GM19452 (cell line): ENCODE results near the gene KBTBD2.
"Not testable (repeated sequence)": the region's sequence is repeated elsewhere in the genome, so short reads cannot be mapped to it uniquely, and the experiment has no call there.

Source experiments
- ATAC-seq: cut with Tn5 transposase; IDR thresholded peaks from one replicate; pipeline ENCODE4 v1.9.1; 2021; ENCODE audit not compliant: unreplicated experiment

The KBTBD2 gene

DNA sequence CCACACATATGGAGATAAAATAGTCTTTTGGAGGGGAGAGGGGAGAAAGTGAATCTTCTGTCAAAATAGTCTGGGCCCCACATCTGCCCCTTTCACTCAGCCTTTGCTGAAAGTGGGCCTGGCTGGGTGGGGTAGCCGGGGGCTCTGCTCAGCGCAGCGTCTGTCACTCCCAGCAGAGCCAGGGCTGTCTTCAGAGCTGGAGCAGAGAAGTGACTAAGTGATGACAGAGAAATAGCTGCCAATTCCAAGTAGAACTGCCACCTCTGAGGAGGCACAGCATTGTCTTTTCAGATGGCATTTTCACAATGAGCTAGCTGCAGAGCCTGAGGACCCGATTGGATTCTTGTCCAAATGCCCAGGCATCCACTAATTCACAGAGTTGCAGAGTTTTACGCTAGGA is 34.5 kb downstream of the KBTBD2 start:
- ATAC-seq, result not testable (repeated sequence)

GRCh38 chr7:32855837-32856775 is 35.5 kb downstream of the KBTBD2 start:
- ATAC-seq, result not testable (repeated sequence)

DNA sequence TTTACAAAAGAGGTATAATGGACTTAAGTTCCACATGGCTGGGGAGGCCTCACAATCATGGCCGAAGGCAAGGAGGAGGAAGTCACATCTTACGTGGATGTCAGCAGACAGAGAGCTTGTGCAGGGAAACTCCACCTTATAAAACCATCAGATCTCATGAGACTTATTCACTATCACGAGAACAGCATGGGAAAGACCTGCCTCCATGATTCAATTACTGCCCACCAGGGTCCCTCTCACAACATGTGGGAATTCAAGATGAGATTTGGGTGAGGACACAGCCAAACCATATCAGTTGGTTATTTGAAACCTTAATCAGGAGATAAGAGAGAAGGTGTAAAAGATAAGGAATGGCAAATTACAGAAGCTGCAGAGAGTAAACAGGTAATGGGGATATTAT is 40.9 kb downstream of the KBTBD2 start:
- ATAC-seq, result not testable (repeated sequence)

DNA sequence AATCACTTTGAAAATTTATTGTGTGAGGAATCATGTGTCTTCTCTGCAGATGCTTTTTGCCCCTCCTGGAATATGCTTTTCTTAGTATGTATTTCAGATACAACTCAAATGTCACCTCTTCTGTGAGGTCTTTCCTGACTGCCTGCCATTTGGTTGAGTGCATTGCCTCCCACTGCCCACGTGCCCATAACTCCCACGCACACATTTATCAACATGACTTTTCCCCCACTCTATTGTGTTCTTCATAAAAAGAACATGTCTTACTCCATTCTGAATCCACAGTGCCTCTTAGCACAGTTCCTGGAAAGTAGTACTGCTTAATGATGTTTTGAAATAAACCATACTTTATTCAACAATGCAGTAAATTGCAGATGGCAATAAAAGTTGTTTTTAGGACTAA is 42.9 kb downstream of the KBTBD2 start:
- ATAC-seq, result not testable (repeated sequence)

- ATAC-seq, result peak; percentile 100
Measured at GRCh38 chr7:32846630-32847225, 44.8 kb downstream of the KBTBD2 start.

DNA sequence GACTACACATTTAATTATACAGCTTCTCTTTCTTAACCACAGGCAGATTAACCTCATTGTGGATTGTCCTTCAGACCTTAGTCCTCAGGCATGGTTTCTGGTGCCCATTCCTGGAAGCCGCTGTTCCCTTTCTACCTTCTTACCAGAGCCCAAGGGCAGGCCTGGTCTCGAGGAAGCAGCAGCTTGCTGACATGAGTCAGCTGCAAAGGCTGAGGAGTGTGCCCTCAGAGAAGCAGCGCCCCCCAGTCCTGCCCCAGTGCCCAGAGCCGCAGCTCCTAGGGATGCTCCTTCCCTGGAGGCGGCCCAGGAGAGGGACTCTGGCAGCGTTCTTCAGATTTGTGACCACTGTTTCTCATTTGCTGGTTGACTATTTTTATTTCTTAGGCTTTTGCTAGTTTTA is 46.8 kb downstream of the KBTBD2 start:
- not testable (repeated sequence) for ATAC-seq

GRCh38 chr7:32843763-32844162 is 47.8 kb downstream of the KBTBD2 start:
- not testable (repeated sequence) for ATAC-seq

- not testable (repeated sequence) for ATAC-seq
Measured at GRCh38 chr7:32839846-32840245, 51.7 kb downstream of the KBTBD2 start.

DNA sequence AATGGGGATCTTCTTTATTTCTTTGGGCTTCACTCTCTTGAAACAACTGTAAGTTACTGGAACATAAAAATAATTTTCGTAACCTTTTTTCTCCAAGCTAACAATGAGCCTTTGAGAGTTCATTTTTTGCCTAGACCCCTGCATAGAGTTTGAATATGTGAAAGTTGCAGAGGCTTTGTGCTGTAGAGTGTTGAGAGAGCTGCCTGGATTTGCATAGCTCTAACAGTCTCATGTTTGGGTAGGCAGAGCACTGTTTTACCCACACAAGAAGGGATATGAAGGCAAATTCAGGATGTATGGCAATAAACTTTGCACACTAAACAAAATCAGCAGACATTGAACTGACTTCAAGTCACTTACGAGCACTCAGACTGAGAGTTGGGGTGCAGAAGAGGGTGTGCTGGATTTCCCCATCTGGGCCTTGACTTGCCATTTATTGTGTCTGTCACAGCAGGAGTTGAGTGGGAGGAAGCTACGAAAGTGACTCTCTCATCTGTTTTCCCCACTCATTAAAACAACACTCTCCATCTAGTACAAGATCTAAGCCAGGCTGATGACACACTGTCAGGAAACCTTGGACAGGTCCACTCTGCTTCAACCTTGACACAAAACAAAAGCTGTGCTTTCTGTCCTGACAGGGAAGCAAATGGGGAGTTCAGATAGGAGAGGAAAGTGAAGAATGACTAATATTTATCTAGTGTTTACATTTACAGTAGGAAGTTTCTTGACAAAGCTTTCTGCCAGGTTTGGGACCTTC is 62.4 kb downstream of the KBTBD2 start:
- not testable (repeated sequence) for ATAC-seq
